ENCODE data around the gene SLC27A4.

The SLC27A4 gene

GRCh38 chr9:128355451-128355850 is 15.1 kb downstream of the SLC27A4 start:
- no peak for DNase-seq
- intact Hi-C loops (cut with DNase I) = no loop called here

- no peak for DNase-seq
- intact Hi-C loops (cut with DNase I) = no loop called here
These were observed 17.8 kb downstream of the SLC27A4 start for GRCh38 chr9:128358090-128358489.

- intact Hi-C loops (cut with DNase I) = no loop called here
These were observed 18.5 kb downstream of the SLC27A4 start for GRCh38 chr9:128358861-128359260.

GRCh38 chr9:128360826-128361225 is 20.5 kb downstream of the SLC27A4 start:
- no peak for DNase-seq
- intact Hi-C loops (cut with DNase I) = no loop called here

More at GRCh38 chr9:128358861-128359260, 18.5 kb downstream of the SLC27A4 start:
- DNase-seq = no peak

GRCh38 chr9:128361296-128361985 is 21.1 kb downstream of the SLC27A4 start:
- peak in 1 of 42 donors; percentile 43 for DNase-seq
- intact Hi-C loops (cut with DNase I) = no loop called here

- DNase-seq = peak; percentile 83 to 97 (median 91)
- intact Hi-C loops (cut with DNase I) = no loop called here
These were observed 21.8 kb downstream of the SLC27A4 start for GRCh38 chr9:128361986-128362646.

GRCh38 chr9:128362774-128363173 is 22.4 kb downstream of the SLC27A4 start:
- intact Hi-C loops (cut with DNase I) = no loop called here
- no peak for DNase-seq

- intact Hi-C loops (cut with DNase I) = loop anchor here (2.0 kb wide), 1 partner anchor 47 kb away; no protein-coding TSS in a partner anchor
- DNase-seq = no peak
These were observed 25.2 kb downstream of the SLC27A4 start for GRCh38 chr9:128365525-128365924.

GRCh38 chr9:128369024-128369706 is 28.8 kb downstream of the SLC27A4 start:
- intact Hi-C loops (cut with DNase I) = no loop called here
- DNase-seq = no peak

GRCh38 chr9:128370367-128370751 is 30.0 kb downstream of the SLC27A4 start:
- intact Hi-C loops (cut with DNase I) = no loop called here

GRCh38 chr9:128370752-128371629 is 30.7 kb downstream of the SLC27A4 start, which contains the start of gene URM1:
Gene URM1 (plus strand): TSS chr9:128371374. CDS start chr9:128371381, 7 bp downstream.
- intact Hi-C loops (cut with DNase I) = no loop called here
- DNase-seq = peak; percentile 93 to 99 (median 97)

More at GRCh38 chr9:128370367-128370751, 30.0 kb downstream of the SLC27A4 start:
- DNase-seq = no peak

- no peak for DNase-seq
- intact Hi-C loops (cut with DNase I) = no loop called here
These were observed 31.3 kb downstream of the SLC27A4 start for GRCh38 chr9:128371630-128372117.

- intact Hi-C loops (cut with DNase I) = no loop called here
- peak in 36 of 42 donors; percentile 27 to 92 (median 72) for DNase-seq
These were observed 31.9 kb downstream of the SLC27A4 start for GRCh38 chr9:128372188-128372641.

GRCh38 chr9:128372784-128373183 is 32.5 kb downstream of the SLC27A4 start:
- DNase-seq = no peak
- intact Hi-C loops (cut with DNase I) = no loop called here

GRCh38 chr9:128374221-128374675 is 33.9 kb downstream of the SLC27A4 start:
- peak; percentile 69 to 95 (median 88) for DNase-seq

GRCh38 chr9:128375865-128376264 is 35.5 kb downstream of the SLC27A4 start:
- no peak for DNase-seq
- intact Hi-C loops (cut with DNase I) = loop anchor here (2.0 kb wide), 1 partner anchor 33 kb away; no protein-coding TSS in a partner anchor

More at GRCh38 chr9:128374221-128374675, 33.9 kb downstream of the SLC27A4 start:
- intact Hi-C loops (cut with DNase I) = loop anchor here (2.0 kb wide), 1 partner anchor 35 kb away; no protein-coding TSS in a partner anchor

- intact Hi-C loops (cut with DNase I) = no loop called here
- peak in 18 of 42 donors; percentile 38 to 75 (median 59) for DNase-seq
These were observed 41.9 kb downstream of the SLC27A4 start for GRCh38 chr9:128382261-128382660.

Data from head of caudate nucleus (tissue), 42 donors.